ENCODE data around the gene ADGRL3.
"Not testable (repeated sequence)": the region's sequence is repeated elsewhere in the genome, so short reads cannot be mapped to it uniquely, and the experiment has no call there.

The ADGRL3 gene

GRCh38 chr4:61921920-61922319, 721.8 kb downstream of the ADGRL3 start:
- no peak for DNase-seq

- no peak for DNase-seq
Measured at GRCh38 chr4:61922766-61923165, 722.6 kb downstream of the ADGRL3 start.

- DNase-seq, result no peak
Measured at GRCh38 chr4:61923179-61923578, 723.1 kb downstream of the ADGRL3 start.

GRCh38 chr4:61924131-61924530, 724.0 kb downstream of the ADGRL3 start:
- DNase-seq, result no peak

GRCh38 chr4:61933527-61933926, 733.4 kb downstream of the ADGRL3 start:
- no peak for DNase-seq

GRCh38 chr4:61934198-61934597, 734.1 kb downstream of the ADGRL3 start:
- DNase-seq, result no peak

GRCh38 chr4:61938250-61938846, 738.2 kb downstream of the ADGRL3 start:
- peak in 1 of 2 donors; percentile 2 for DNase-seq

GRCh38 chr4:61950625-61951024, 750.5 kb downstream of the ADGRL3 start:
- no peak for DNase-seq

- DNase-seq, result no peak
Measured at GRCh38 chr4:61953386-61953785, 753.3 kb downstream of the ADGRL3 start.

- no peak for DNase-seq
Measured at GRCh38 chr4:61958591-61958990, 758.5 kb downstream of the ADGRL3 start.

- DNase-seq, result no peak
Measured at GRCh38 chr4:61959087-61959486, 759.0 kb downstream of the ADGRL3 start.

- no peak for DNase-seq
Measured at GRCh38 chr4:61984260-61984909, 784.3 kb downstream of the ADGRL3 start.

- no peak for DNase-seq
Measured at GRCh38 chr4:61985426-61985825, 785.3 kb downstream of the ADGRL3 start.

GRCh38 chr4:61986929-61987328, 786.8 kb downstream of the ADGRL3 start:
- DNase-seq, result not testable (repeated sequence)

GRCh38 chr4:61992351-61992750, 792.2 kb downstream of the ADGRL3 start:
- no peak for DNase-seq

- no peak for DNase-seq
Measured at GRCh38 chr4:61994036-61994435, 793.9 kb downstream of the ADGRL3 start.

GRCh38 chr4:61995717-61996340, 795.7 kb downstream of the ADGRL3 start:
- DNase-seq, result no peak

- DNase-seq, result no peak
Measured at GRCh38 chr4:61996943-61997342, 796.8 kb downstream of the ADGRL3 start.

GRCh38 chr4:61997831-61998230, 797.7 kb downstream of the ADGRL3 start:
- no peak for DNase-seq

- no peak for DNase-seq
Measured at GRCh38 chr4:62003695-62004094, 803.6 kb downstream of the ADGRL3 start.

GRCh38 chr4:62004881-62005280, 804.8 kb downstream of the ADGRL3 start:
- no peak for DNase-seq

GRCh38 chr4:62006108-62006507, 806.0 kb downstream of the ADGRL3 start:
- DNase-seq, result no peak

GRCh38 chr4:62015043-62015739, 815.1 kb downstream of the ADGRL3 start:
- DNase-seq, result no peak

- no peak for DNase-seq
Measured at GRCh38 chr4:62018537-62018936, 818.4 kb downstream of the ADGRL3 start.
